Brain microvascular endothelial cell (primary cell): ENCODE measurements around the gene PLXNA1.

Source experiments
- DNase-seq: peaks from one replicate; pipeline ENCODE4 v3.0.0-alpha.2; 2020
- H3K27ac ChIP-seq: fragments of 250-450 bp; sonication (Bioruptor Pico); 2 replicates; pipeline ENCODE4 v1.5.1; 2020; ENCODE audit warnings: mild to moderate bottlenecking, moderate library complexity
- H3K27me3 ChIP-seq: fragments of 250-450 bp; sonication (Bioruptor Pico); replicated peaks from 2 replicates; pipeline ENCODE4 v1.5.1; 2020; ENCODE audit warnings: mild to moderate bottlenecking
- H3K36me3 ChIP-seq: fragments of 250-450 bp; sonication (Bioruptor Pico); replicated peaks from 2 replicates; pipeline ENCODE4 v1.5.1; 2020; ENCODE audit warnings: mild to moderate bottlenecking
- H3K4me3 ChIP-seq: 2 replicates; pipeline ENCODE4 v1.5.1; 2011; ENCODE audit warnings: low read depth, mild to moderate bottlenecking, control low read depth, low read length, moderate library complexity
- in situ Hi-C: cut with HindIII; loops from 2 replicates; pipeline ENCODE4 v1.10.0; 2017; ENCODE audit warnings: low sequenced_read_pairs, low pct_ligation_motif_present
- TF ChIP-seq, protein P1 (sequence below): IDR thresholded peaks from 2 replicates; pipeline ENCODE4 v1.5.1; 2011; ENCODE audit warnings: low read depth, mild to moderate bottlenecking, moderate library complexity, low read length, control low read depth, inconsistent platforms; ENCODE audit errors: missing control alignments

The PLXNA1 gene

DNA sequence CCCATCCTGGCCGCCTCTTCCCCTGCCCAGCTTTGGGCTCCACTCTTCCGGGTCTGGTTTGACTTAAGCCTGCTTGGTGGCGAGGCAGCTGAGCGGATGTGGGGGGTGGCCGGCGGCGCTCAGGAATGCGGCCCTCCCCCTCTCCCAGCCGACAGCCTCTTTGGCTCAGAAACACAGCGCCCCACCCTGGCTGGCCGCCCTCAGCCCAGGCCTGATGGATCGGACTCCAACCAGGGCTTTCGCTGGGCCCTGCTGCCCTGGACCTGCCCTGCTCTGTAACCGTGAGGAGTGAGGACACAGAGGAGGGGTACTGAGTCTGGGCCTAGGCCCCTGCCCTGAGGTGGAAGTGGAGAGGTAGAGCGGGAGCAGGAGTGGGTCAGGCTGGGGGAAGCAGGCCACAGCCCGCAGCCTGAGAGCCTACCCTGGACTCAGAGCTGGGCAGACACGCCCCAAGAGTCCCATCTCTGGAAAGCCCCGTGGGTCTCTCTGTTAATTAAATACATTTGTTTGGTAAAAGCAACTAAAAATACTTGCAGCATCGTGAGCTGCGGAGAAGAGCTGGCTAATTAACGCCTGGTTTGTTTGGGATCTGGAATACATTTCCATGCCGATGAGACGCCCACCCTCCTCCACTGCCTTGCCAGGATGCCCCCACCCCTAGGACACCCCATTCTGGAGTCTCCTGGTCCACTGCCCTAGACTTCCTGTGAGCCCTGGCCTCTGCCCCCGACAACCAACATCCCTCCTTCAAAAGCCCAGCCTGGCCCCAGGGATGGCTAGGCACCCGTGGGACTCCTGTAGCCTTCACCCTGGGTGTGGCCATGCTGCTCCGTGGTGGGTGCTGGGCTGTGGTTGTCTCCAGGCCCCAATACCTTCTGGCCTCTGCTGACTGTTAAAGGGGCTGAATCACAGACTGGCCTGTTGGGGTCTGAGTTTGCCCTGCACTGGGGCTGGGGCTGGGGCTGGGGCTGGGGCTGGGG is 19.6 kb downstream of the PLXNA1 start:
- in situ Hi-C loops, result no loop called here
- Histone ChIP-seq H3K4me3 (peak overlapping the region; percentile 12), H3K36me3 (peaks cover 3% of the 10 kb centered on the region), H3K27ac (peak overlapping the region; percentile 70), H3K27me3 (no peaks in the 10 kb centered on the region)
- TF ChIP-seq, protein P1, sequence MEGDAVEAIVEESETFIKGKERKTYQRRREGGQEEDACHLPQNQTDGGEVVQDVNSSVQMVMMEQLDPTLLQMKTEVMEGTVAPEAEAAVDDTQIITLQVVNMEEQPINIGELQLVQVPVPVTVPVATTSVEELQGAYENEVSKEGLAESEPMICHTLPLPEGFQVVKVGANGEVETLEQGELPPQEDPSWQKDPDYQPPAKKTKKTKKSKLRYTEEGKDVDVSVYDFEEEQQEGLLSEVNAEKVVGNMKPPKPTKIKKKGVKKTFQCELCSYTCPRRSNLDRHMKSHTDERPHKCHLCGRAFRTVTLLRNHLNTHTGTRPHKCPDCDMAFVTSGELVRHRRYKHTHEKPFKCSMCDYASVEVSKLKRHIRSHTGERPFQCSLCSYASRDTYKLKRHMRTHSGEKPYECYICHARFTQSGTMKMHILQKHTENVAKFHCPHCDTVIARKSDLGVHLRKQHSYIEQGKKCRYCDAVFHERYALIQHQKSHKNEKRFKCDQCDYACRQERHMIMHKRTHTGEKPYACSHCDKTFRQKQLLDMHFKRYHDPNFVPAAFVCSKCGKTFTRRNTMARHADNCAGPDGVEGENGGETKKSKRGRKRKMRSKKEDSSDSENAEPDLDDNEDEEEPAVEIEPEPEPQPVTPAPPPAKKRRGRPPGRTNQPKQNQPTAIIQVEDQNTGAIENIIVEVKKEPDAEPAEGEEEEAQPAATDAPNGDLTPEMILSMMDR, result peak; percentile 85
- DNase-seq, result peak; percentile 85

GRCh38 chr3:127003175-127003555 is 20.2 kb downstream of the PLXNA1 start:
- no peak overlapping the region for H3K27ac ChIP-seq
- peaks cover 7% of the 10 kb centered on the region for H3K36me3 ChIP-seq
- H3K4me3 ChIP-seq, result no peak overlapping the region
- DNase-seq, result no peak
- in situ Hi-C loops, result no loop called here
- H3K27me3 ChIP-seq, result no peaks in the 10 kb centered on the region
- TF ChIP-seq, protein P1, result no peak

GRCh38 chr3:127003601-127004280 is 20.8 kb downstream of the PLXNA1 start:
- in situ Hi-C loops, result no loop called here
- TF ChIP-seq, protein P1, result no peak
- H3K4me3 ChIP-seq, result no peak overlapping the region

GRCh38 chr3:127004641-127005397 is 21.9 kb downstream of the PLXNA1 start:
- Histone ChIP-seq H3K27ac (no peak overlapping the region), H3K4me3 (no peak overlapping the region), H3K36me3 (peaks cover 8% of the 10 kb centered on the region), H3K27me3 (no peaks in the 10 kb centered on the region)
- DNase-seq, result no peak
- TF ChIP-seq, protein P1, result no peak
- in situ Hi-C loops, result no loop called here

More at GRCh38 chr3:127003601-127004280, 20.8 kb downstream of the PLXNA1 start:
- no peaks in the 10 kb centered on the region for H3K27me3 ChIP-seq
- H3K36me3 ChIP-seq, result peaks cover 8% of the 10 kb centered on the region
- DNase-seq, result no peak
- no peak overlapping the region for H3K27ac ChIP-seq

- Histone ChIP-seq H3K36me3 (peaks cover 8% of the 10 kb centered on the region), H3K27ac (no peak overlapping the region), H3K27me3 (no peaks in the 10 kb centered on the region), H3K4me3 (no peak overlapping the region)
- DNase-seq, result peak; percentile 18
- in situ Hi-C loops, result no loop called here
- TF ChIP-seq, protein P1, result no peak
These were observed 23.1 kb downstream of the PLXNA1 start for GRCh38 chr3:127005864-127006500.
